GM12874 (cell line): Measurements from ENCODE around the gene RPS6KA2.

ENCODE experiments used
- TF ChIP-seq, protein P1 (sequence below): IDR thresholded peaks from 2 replicates; pipeline ENCODE4 v1.5.1; 2011; ENCODE audit warnings: low read depth, mild to moderate bottlenecking, control low read depth, low read length, moderate library complexity; ENCODE audit not compliant: insufficient read depth

Gene RPS6KA2

GRCh38 chr6:166489301-166490155 lies 137.5 kb downstream of the RPS6KA2 start:
- TF ChIP-seq, protein P1, sequence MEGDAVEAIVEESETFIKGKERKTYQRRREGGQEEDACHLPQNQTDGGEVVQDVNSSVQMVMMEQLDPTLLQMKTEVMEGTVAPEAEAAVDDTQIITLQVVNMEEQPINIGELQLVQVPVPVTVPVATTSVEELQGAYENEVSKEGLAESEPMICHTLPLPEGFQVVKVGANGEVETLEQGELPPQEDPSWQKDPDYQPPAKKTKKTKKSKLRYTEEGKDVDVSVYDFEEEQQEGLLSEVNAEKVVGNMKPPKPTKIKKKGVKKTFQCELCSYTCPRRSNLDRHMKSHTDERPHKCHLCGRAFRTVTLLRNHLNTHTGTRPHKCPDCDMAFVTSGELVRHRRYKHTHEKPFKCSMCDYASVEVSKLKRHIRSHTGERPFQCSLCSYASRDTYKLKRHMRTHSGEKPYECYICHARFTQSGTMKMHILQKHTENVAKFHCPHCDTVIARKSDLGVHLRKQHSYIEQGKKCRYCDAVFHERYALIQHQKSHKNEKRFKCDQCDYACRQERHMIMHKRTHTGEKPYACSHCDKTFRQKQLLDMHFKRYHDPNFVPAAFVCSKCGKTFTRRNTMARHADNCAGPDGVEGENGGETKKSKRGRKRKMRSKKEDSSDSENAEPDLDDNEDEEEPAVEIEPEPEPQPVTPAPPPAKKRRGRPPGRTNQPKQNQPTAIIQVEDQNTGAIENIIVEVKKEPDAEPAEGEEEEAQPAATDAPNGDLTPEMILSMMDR: no peak

GRCh38 chr6:166488701-166489100 lies 138.3 kb downstream of the RPS6KA2 start:
- TF ChIP-seq, protein P1: no peak

DNA sequence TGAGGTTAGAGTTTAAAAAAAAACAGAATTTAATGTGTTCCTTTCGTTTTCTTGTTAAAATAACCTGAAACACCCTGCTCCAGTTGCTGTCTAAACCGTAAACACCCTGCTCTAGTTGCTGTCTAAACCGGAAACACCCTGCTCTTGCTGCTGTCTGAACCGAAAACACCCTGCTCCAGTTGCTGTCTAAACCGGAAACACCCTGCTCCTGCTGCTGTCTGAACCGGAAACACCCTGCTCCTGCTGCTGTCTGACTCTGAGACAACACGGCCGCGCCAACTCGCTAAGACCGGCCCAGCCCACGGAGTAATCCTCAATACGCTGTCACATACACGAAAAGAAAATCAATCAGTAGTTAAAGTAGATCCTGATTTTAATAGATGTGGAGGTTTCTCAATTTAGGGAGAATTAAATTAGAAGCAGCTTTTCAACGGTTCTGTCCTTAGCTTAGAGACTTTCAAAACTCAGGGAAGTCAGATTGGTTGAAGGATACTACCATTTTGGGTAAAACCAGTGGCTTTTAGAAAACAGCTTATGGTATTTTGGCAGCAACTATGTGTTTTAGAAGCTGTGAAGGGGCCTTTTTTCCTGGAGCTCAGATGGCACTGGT lies 138.9 kb downstream of the RPS6KA2 start:
- TF ChIP-seq, protein P1: no peak

- TF ChIP-seq, protein P1: no peak
Measured at GRCh38 chr6:166487148-166487547, 139.9 kb downstream of the RPS6KA2 start.

GRCh38 chr6:166486536-166486880 lies 140.5 kb downstream of the RPS6KA2 start:
- TF ChIP-seq, protein P1: no peak

GRCh38 chr6:166485651-166486535 lies 141.2 kb downstream of the RPS6KA2 start:
- TF ChIP-seq, protein P1: no peak

GRCh38 chr6:166484863-166485262 lies 142.2 kb downstream of the RPS6KA2 start:
- TF ChIP-seq, protein P1: no peak
